Measurements from ENCODE around the gene JUNB. TPM values are rescaled to one million over a fixed set of nuclear protein-coding genes. Genes with fewer than 3 reads are reported as not detected.

JUNB gene
- polyA plus RNA-seq, 1 of the 3 experiments (the other 2 are of a cell fraction): 224 TPM

- ChIA-PET CTCF (interaction anchor here (0.5 to 3.1 kb wide), 11 partner anchors 11 to 310 kb away, joined by 3 to 18 read pairs (median 4); partner anchors contain the start of gene RNASEH2A), POLR2A (interaction anchor here (1.1 to 1.3 kb wide), 2 partner anchors 8 to 35 kb away, joined by 3 read pairs; partner anchors contain the start of gene THSD8)
- Histone ChIP-seq H4K20me1 (ENCODE audit: insufficient read depth) (no peaks in the 10 kb centered on the region), H2AFZ (ENCODE audit: low read depth) (no peak overlapping the region), H3K9me3 (no peaks in the 10 kb centered on the region), H3K9ac (no peak overlapping the region), H3K36me3 (replicated peaks in 1 of 2; ENCODE audit: control insufficient read depth in 1 of 2, insufficient read depth in 2 of 2, low read length in 1 of 2) (no peaks in the 10 kb centered on the region), H3K4me2 (no peak overlapping the region), H3F3A (replicated peaks; ENCODE audit: insufficient read depth) (peaks cover 36% of the 10 kb centered on the region), H3K27ac (ENCODE audit: low read depth in 2 of 2, low read length in 1 of 2) (no peak overlapping the region), H3K9me2 (no peaks in the 10 kb centered on the region), H3K27me3 (ENCODE audit: insufficient read depth) (no peaks in the 10 kb centered on the region), H3K79me2 (ENCODE audit: insufficient read depth) (no peaks in the 10 kb centered on the region), H3K4me3 (ENCODE audit: low read depth in 2 of 2, low read length in 1 of 2) (no peak overlapping the region), H3K4me1 (ENCODE audit: control insufficient read depth in 1 of 2, insufficient read depth in 2 of 2, low read depth in 1 of 2, low read length in 1 of 2) (peaks cover 5 to 58% of the 10 kb centered on the region in 2 experiments; a peak in 2 of 4 replicates)
- TF ChIP-seq RXRA (IDR thresholded peaks at IDR 0.05; ENCODE audit: borderline replicate concordance, low read depth) (no peak), USF1 (IDR thresholded peaks at IDR 0.05; ENCODE audit: borderline replicate concordance, low read depth) (no peak), SIN3A (IDR thresholded peaks at IDR 0.05; ENCODE audit: borderline replicate concordance, low read depth, low read length) (no peak), TEAD4 (IDR thresholded peaks at IDR 0.05; ENCODE audit: borderline replicate concordance, insufficient read depth) (no peak), FOXJ3 (CRISPR knock-in tag; IDR thresholded peaks at IDR 0.05) (no peak), MEF2A (IDR thresholded peaks at IDR 0.05; ENCODE audit: borderline replicate concordance, low read depth) (no peak), REST (IDR thresholded peaks at IDR 0.05; ENCODE audit: low read depth, low read length) (no peak), RCOR1 (IDR thresholded peaks at IDR 0.05; ENCODE audit: low read length) (no peak), YY1 (IDR thresholded peaks at IDR 0.05; ENCODE audit: low read depth) (no peak), TCF12 (IDR thresholded peaks at IDR 0.05) (no peak), JUND (IDR thresholded peaks at IDR 0.05) (no peak), MAX (IDR thresholded peaks at IDR 0.05; ENCODE audit: low read depth) (no peak), FOXM1 (IDR thresholded peaks at IDR 0.05; ENCODE audit: low read depth) (no peak), RAD21 (IDR thresholded peaks at IDR 0.05; ENCODE audit: low read length) (no peak), MXI1 (IDR thresholded peaks at IDR 0.05; ENCODE audit: low read depth, low read length) (no peak), NFIC (IDR thresholded peaks at IDR 0.05; ENCODE audit: borderline replicate concordance) (no peak)
- TF ChIP-seq, protein P1, sequence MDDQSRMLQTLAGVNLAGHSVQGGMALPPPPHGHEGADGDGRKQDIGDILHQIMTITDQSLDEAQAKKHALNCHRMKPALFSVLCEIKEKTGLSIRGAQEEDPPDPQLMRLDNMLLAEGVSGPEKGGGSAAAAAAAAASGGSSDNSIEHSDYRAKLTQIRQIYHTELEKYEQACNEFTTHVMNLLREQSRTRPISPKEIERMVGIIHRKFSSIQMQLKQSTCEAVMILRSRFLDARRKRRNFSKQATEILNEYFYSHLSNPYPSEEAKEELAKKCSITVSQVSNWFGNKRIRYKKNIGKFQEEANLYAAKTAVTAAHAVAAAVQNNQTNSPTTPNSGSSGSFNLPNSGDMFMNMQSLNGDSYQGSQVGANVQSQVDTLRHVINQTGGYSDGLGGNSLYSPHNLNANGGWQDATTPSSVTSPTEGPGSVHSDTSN (IDR thresholded peaks at IDR 0.05): no peak
- TF ChIP-seq, protein P2, sequence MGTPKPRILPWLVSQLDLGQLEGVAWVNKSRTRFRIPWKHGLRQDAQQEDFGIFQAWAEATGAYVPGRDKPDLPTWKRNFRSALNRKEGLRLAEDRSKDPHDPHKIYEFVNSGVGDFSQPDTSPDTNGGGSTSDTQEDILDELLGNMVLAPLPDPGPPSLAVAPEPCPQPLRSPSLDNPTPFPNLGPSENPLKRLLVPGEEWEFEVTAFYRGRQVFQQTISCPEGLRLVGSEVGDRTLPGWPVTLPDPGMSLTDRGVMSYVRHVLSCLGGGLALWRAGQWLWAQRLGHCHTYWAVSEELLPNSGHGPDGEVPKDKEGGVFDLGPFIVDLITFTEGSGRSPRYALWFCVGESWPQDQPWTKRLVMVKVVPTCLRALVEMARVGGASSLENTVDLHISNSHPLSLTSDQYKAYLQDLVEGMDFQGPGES (IDR thresholded peaks at IDR 0.05; ENCODE audit: low read depth, low read length): no peak
- TF ChIP-seq, protein P3, sequence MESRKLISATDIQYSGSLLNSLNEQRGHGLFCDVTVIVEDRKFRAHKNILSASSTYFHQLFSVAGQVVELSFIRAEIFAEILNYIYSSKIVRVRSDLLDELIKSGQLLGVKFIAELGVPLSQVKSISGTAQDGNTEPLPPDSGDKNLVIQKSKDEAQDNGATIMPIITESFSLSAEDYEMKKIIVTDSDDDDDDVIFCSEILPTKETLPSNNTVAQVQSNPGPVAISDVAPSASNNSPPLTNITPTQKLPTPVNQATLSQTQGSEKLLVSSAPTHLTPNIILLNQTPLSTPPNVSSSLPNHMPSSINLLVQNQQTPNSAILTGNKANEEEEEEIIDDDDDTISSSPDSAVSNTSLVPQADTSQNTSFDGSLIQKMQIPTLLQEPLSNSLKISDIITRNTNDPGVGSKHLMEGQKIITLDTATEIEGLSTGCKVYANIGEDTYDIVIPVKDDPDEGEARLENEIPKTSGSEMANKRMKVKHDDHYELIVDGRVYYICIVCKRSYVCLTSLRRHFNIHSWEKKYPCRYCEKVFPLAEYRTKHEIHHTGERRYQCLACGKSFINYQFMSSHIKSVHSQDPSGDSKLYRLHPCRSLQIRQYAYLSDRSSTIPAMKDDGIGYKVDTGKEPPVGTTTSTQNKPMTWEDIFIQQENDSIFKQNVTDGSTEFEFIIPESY (IDR thresholded peaks at IDR 0.05; ENCODE audit: borderline replicate concordance, low read depth): no peak
- WGBS (ENCODE audit: low lambda C conversion rate): 79% methylated on average over 4 of the region's 4 CpGs
- DNase-seq: no peak
These were observed 45.9 kb downstream of the JUNB start for GRCh38 chr19:12837225-12837624.

Measured in SK-N-SH (cell line).